Measurements from ENCODE around the gene ADCY3.

DNA sequence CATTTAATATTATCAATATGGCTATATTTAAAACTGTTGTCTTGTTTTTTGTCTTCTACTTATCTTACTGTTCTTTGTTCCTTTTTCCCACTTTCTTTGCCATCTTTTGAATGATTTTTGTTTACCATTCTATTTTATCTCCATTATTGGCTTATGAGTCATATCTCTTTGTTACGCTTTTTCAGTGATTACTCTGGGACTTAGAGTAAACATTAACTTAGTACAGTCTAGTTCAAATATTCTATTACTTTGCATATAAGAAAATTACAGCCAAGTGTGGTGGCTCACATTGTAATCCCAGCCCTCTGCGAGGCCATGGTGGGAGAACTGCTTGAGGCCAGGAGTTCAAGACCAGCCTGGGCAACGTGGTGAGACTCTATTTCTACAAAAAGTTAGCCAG is 26.1 kb downstream of the ADCY3 start:
- TF ChIP-seq POLR2AphosphoS5 (IDR thresholded peaks at IDR 0.05) (no peak), POLR2A (IDR thresholded peaks at IDR 0.05) (no peak)
- TF ChIP-seq, protein P1, sequence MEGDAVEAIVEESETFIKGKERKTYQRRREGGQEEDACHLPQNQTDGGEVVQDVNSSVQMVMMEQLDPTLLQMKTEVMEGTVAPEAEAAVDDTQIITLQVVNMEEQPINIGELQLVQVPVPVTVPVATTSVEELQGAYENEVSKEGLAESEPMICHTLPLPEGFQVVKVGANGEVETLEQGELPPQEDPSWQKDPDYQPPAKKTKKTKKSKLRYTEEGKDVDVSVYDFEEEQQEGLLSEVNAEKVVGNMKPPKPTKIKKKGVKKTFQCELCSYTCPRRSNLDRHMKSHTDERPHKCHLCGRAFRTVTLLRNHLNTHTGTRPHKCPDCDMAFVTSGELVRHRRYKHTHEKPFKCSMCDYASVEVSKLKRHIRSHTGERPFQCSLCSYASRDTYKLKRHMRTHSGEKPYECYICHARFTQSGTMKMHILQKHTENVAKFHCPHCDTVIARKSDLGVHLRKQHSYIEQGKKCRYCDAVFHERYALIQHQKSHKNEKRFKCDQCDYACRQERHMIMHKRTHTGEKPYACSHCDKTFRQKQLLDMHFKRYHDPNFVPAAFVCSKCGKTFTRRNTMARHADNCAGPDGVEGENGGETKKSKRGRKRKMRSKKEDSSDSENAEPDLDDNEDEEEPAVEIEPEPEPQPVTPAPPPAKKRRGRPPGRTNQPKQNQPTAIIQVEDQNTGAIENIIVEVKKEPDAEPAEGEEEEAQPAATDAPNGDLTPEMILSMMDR (IDR thresholded peaks at IDR 0.05) = no peak
